AG04450 (cell line): ENCODE data around the gene RBM17. TPM values are rescaled to one million over a fixed set of nuclear protein-coding genes. Genes with fewer than 3 reads are reported as not detected.
A peak's percentile ranks its signal among the peaks of the same experiment; 100 is the strongest.

Source experiments
- CTCF ChIA-PET: fragments of 300-600, 350-600 bp; formaldehyde crosslinking; extraction: SDS; loops from one replicate; lab custom pipeline; 2022; ENCODE audit warnings: antibody characterized with exemption, inconsistent platforms; lab: Charles Lee
- POLR2A ChIA-PET: fragments of 350-600 bp; formaldehyde crosslinking; extraction: SDS; loops from one replicate; lab custom pipeline; 2021; ENCODE audit warnings: antibody characterized with exemption, inconsistent platforms; lab: Yijun Ruan, JAX
- DNase-seq: peaks from one replicate; pipeline ENCODE4 v3.0.0-alpha.2; 2011; ENCODE audit warnings: low read depth, low spot score
- H3K27ac ChIP-seq: one replicate; pipeline ENCODE4 v1.5.1; 2012; ENCODE audit warnings: low read depth, low read length, control low read depth
- H3K27me3 ChIP-seq: one replicate; pipeline ENCODE4 v1.6.0; 2012; ENCODE audit warnings: low read length; ENCODE audit not compliant: control insufficient read depth, insufficient read depth
- H3K4me3 ChIP-seq: 2 replicates; pipeline ENCODE4 v1.5.1; 2011; ENCODE audit warnings: mild to moderate bottlenecking, low read depth, low read length, control low read depth
- H3K9me3 ChIP-seq: 2 replicates; pipeline ENCODE4 v1.5.1; 2012; ENCODE audit warnings: low read length; ENCODE audit not compliant: control insufficient read depth, insufficient read depth
- CTCF ChIP-seq: IDR thresholded peaks from 2 replicates; pipeline ENCODE4 v1.5.1; 2011; ENCODE audit warnings: low read depth, low read length, control low read depth, inconsistent platforms
- polyA plus RNA-seq: library from polyadenylated mRNA; depleted of rRNA; stranded (reverse); fragments of >200 nt; gene quantifications from 2 replicates; pipeline ENCODE4 v1.2.3, GENCODE V29; 2011

RBM17 gene
- polyA plus RNA-seq, 1 experiment = 38.9 TPM

GRCh38 chr10:6138456-6138855 is 49.6 kb downstream of the RBM17 start:
- no peak for TF ChIP-seq CTCF
- ChIA-PET CTCF (interaction anchor here (1.6 to 2.6 kb wide), 2 partner anchors 64 to 263 kb away, joined by 5 to 19 read pairs; partner anchors contain the start of gene PFKFB3), POLR2A (no interaction called here)
- Histone ChIP-seq H3K9me3 (no peaks in the 10 kb centered on the region), H3K27me3 (no peaks in the 10 kb centered on the region), H3K4me3 (no peak overlapping the region), H3K27ac (no peak overlapping the region)
- no peak for DNase-seq

GRCh38 chr10:6139470-6139869 is 50.6 kb downstream of the RBM17 start:
- DNase-seq = no peak
- POLR2A ChIA-PET = no interaction called here
- Histone ChIP-seq H3K27ac (no peak overlapping the region), H3K4me3 (no peak overlapping the region), H3K27me3 (no peaks in the 10 kb centered on the region), H3K9me3 (no peaks in the 10 kb centered on the region; the same call in 1 of the 2 replicates)
- CTCF ChIA-PET = interaction anchor here (0.8 to 1.6 kb wide), 3 partner anchors 11 to 262 kb away, joined by 4 to 8 read pairs (median 5); partner anchors contain the start of gene PFKFB3
- no peak for TF ChIP-seq CTCF

- no peak for DNase-seq
- TF ChIP-seq CTCF = no peak
- no peaks in the 10 kb centered on the region for H3K27me3 ChIP-seq
- H3K27ac ChIP-seq = peak overlapping the region; percentile 90
- ChIA-PET CTCF (interaction anchor here (0.8 to 1.6 kb wide), 4 partner anchors 11 to 261 kb away, joined by 3 to 8 read pairs (median 4); partner anchors contain the start of gene PFKFB3), POLR2A (no interaction called here)
- H3K4me3 ChIP-seq = no peak overlapping the region
- no peaks in the 10 kb centered on the region; the same call in 1 of the 2 replicates for H3K9me3 ChIP-seq
These were observed 51.5 kb downstream of the RBM17 start for GRCh38 chr10:6140141-6140841.

- Histone ChIP-seq H3K4me3 (peak overlapping the region; percentile 60), H3K27me3 (no peaks in the 10 kb centered on the region), H3K9me3 (no peaks in the 10 kb centered on the region; the same call in 1 of the 2 replicates), H3K27ac (peak overlapping the region; percentile 90)
- CTCF ChIA-PET = interaction anchor here (1.1 kb wide), 1 partner anchor 11 kb away, joined by 3 read pairs; no protein-coding TSS in a partner anchor
- TF ChIP-seq CTCF = no peak
- POLR2A ChIA-PET = no interaction called here
- DNase-seq = no peak
These were observed 52.1 kb downstream of the RBM17 start for GRCh38 chr10:6140965-6141295.
